DMS153 treated with DMSO at 0.1 percent for 48 hours (cell line): ENCODE results near the gene TGIF1.
"Not testable (repeated sequence)": the region's sequence is repeated elsewhere in the genome, so short reads cannot be mapped to it uniquely, and the experiment has no call there.

ENCODE experiments used
- DNase-seq: peaks from one replicate; lab custom pipeline; 2025; ENCODE audit not compliant: unreplicated experiment; lab: John Stamatoyannopoulos, UW

The TGIF1 gene

DNA sequence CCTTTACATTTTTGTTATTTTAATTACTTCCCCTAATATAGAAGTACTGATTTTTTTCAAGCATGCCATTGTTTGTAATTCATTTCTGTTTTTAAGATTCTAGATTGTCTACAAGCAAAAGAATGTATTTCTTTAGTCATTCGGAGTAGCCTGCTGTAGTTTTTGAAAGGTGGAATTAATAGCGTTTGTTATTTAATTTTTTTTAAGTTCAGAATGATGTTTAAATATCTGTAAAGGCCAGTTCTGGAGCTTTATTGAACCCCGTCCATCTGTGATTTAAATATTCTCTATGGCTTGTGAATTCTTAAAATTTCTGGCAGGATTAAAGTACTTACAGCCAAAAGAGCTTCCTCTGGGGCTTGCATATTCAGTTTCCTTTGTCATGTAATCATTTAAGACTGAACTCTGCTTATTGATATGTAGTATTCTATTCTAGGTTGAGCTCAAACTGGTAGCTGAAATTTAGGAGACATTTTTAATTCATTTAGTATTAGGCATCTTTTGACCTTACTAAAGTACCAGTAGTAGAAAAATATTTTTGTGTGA is 5.2 kb downstream of the TGIF1 start:
- no peak for DNase-seq

DNA sequence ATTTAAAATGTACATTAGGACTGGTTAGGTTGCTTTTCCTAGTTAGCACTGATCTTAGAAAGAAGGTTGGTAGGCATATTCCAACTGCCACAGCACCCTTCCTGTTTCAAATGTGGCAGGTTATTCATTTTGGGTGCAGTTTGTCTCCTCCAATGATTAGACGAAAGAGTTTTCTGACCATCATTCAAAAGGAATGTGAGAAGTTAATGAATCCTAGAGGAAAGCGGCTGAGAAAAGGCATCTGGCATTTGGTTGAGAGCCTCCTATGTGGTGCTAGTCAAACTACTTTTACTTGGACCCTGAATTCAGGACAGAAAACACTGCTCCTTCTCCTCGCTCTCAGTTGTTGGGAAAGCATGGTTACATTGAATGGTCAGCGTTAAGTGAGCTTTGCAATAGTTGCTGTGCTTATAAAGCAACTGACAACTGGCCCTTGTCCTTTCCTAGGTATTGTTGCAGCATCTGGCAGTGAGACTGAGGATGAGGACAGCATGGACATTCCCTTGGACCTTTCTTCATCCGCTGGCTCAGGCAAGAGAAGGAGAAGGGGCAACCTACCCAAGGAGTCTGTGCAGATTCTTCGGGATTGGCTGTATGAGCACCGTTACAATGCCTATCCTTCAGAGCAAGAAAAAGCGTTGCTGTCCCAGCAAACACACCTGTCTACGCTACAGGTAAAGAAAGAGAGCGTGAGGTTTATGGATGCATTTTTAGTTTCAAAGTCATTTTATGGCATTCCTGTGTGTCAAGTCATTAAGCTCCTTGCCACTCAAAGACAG is 6.1 kb downstream of the TGIF1 start:
- no peak for DNase-seq

GRCh38 chr18:3456686-3457069 is 6.7 kb downstream of the TGIF1 start:
- peak; percentile 47 for DNase-seq

DNA sequence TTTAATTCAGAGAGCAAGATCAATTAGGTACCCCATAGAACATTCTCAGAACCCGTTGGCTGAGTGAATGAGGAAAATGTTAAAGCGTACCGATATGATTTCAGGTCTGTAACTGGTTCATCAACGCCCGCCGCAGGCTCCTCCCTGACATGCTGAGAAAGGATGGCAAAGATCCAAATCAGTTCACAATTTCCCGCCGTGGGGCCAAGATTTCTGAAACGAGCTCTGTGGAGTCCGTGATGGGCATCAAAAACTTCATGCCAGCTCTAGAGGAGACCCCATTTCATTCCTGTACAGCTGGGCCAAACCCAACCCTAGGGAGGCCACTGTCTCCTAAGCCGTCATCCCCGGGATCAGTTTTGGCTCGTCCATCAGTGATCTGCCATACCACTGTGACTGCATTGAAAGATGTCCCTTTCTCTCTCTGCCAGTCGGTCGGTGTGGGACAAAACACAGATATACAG is 7.3 kb downstream of the TGIF1 start:
- DNase-seq: no peak

- no peak for DNase-seq
Measured at GRCh38 chr18:3458378-3458777, 8.4 kb downstream of the TGIF1 start.

GRCh38 chr18:3458952-3459853 is 9.2 kb downstream of the TGIF1 start:
- DNase-seq: no peak

DNA sequence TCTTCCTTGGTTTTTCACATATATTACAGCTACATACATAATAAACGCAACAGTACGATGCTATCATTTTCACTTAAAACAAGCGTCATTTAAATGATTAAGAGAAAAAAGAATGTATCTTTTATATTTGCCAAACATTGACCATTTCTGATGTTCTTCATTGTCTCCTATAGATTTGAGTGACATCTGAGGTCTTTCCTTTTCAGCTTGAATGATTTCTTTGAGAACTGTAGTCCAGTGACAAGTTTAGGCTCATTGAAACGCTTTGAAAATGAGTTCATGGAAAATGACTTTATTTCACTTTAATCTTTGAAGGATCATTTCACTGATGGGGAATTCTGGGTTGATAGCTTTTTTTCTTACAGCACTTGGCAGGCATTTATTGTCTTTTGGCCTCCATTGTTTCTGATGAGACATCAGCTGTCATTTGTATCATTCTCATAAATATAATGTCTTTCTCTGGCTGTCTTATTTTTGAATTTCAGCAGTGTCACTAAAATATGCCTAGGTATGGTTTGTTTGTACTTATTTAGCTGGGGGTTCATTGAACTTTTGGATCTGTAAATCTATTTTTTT is 10.9 kb downstream of the TGIF1 start:
- no peak for DNase-seq

GRCh38 chr18:3461704-3462103 is 11.7 kb downstream of the TGIF1 start:
- no peak for DNase-seq

DNA sequence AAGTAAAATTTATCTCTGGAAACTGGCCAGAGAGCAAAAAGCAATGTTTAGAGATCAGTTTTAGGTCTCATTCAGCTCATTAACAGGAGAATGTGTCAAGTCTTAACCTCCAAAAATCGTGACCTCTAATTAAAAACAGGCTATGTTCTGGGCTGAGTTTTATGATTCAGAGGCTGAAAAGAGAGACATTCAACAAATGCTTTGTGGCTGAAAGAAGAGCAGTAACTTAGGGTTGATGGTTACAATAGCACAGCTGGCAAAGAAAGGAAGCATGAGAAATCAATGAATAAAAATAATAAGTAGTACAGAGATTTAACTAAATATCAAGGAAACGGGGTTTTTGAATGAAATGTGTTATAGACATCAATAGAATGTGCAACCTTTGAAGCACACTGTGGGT is 13.1 kb downstream of the TGIF1 start:
- DNase-seq: no peak

DNA sequence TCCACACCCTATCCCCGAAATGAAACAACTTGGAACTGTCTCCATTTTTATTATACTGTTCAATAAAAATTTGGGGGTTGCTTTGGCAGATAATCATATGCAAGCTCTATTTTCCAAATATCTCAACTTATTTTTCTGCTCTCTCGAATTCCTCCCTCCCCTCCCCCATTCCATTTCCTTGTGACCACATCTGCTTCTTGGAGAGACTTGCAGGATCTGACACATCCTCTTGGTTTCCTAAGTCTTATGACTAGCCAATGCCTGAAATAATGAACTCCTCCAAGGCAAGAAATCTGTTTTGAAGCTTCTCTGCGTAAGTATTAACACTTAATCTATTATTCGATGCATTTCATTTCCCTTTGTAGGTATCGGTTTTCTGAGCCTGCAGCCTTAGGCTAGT is 16.1 kb downstream of the TGIF1 start:
- DNase-seq: no peak

DNA sequence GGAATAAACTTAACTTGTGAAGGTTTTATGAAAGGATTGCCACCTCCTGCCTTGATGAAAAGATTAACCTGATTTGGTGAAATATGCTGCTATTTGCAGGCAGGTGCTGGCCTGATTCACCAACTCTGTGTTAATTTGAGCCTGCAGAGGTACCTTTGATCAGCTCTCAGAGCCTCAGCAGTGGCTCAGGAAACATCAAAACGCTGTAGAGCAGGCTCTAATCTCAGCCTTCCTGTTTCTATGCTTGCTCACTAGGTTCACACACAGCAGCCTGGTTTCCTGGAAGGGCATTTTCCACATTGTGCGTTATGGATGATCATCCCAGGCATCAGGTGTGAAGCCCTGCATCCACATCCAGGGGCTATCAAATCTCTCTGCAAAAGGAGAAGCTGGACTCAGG is 16.9 kb downstream of the TGIF1 start:
- DNase-seq: no peak

- DNase-seq: no peak
Measured at GRCh38 chr18:3468066-3468705, 18.2 kb downstream of the TGIF1 start.

GRCh38 chr18:3468833-3469232 is 18.9 kb downstream of the TGIF1 start:
- no peak for DNase-seq

DNA sequence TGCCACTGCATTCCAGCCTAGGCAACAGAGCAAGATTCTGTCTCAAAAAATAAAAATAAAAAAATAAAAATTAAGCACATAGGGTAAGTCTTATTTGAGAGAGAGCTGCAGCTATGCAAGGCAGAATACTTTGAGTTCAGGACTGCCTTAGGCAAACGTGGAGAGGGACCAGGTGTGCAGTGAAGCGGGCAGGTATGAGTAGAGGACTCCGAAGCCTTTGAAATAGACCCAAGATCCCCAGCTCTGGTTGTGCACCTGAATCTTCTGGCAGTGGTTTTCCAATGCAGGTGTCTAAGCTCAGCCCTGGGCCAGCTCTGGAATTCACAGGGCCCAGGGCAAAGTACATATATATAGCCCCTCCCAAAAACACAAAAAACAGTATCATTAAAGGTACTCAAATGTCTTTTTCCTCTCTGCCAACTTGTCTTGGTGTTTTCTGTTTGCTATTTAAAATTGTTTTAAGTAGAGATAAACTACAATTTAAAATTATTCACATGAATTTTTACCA is 21.2 kb downstream of the TGIF1 start:
- DNase-seq: no peak

- not testable (repeated sequence) for DNase-seq
Measured at GRCh38 chr18:3472121-3472520, 22.1 kb downstream of the TGIF1 start.

GRCh38 chr18:3472681-3473544 is 22.9 kb downstream of the TGIF1 start:
- no peak for DNase-seq

- no peak for DNase-seq
Measured at GRCh38 chr18:3478262-3478978, 28.4 kb downstream of the TGIF1 start.

- DNase-seq: no peak
Measured at GRCh38 chr18:3479978-3480509, 30.1 kb downstream of the TGIF1 start.
